Pancreas (tissue), 10 donors: ENCODE results near the gene SHC1. TPM values are rescaled to one million over a fixed set of nuclear protein-coding genes. Genes with fewer than 3 reads are reported as not detected.

ENCODE experiments used
- ATAC-seq, 4 donors: fragments of 200-7000 bp; cut with Tn5 transposase; one replicate each; pipeline versions ENCODE4 v1.8.0 to v1.9.1; 2020; ENCODE audit warnings: mild to moderate bottlenecking in 4 of 4, moderate library complexity in 4 of 4
- DNase-seq, 6 donors: peaks; one replicate each; pipeline ENCODE4 v3.0.0-alpha.2; 2020
- FAIRE-seq: peaks from 2 replicates; lab custom pipeline; 2012; peaks lifted over from hg19 to GRCh38; lab: Jason Lieb, UNC
- H3K27ac ChIP-seq, 4 donors: fragments of 200-600 bp; sonication (generic); 1 replicate in 3 of 4; 2 replicates in 1 of 4; pipeline versions ENCODE4 v1.5.0 to v1.8.0; 2020
- H3K27me3 ChIP-seq, 4 donors: fragments of 200-600 bp; one replicate each; pipeline ENCODE4 v1.8.0; 2021
- H3K36me3 ChIP-seq, 3 donors: fragments of 200-600 bp; sonication (generic) in 1 of 3; one replicate each; pipeline versions ENCODE4 v1.5.0 to v1.8.0; 2020 to 2021
- H3K4me1 ChIP-seq, 3 donors: fragments of 200-600 bp; one replicate each; pipeline ENCODE4 v1.8.0; 2021
- H3K4me3 ChIP-seq, 4 donors: fragments of 200-600 bp; sonication (generic) in 2 of 4; one replicate each; pipeline versions ENCODE4 v1.5.0 to v1.8.0; 2020 to 2021
- H3K9me3 ChIP-seq, 4 donors: fragments of 200-600 bp; one replicate each; pipeline ENCODE4 v1.8.0; 2021
- WGBS, 2 donors: extraction: QIAGEN DNeasy Blood & Tissue Kit; methylation state at CpG; one replicate each; pipeline ENCODE4 v1.1.7; 2013; 5-methylcytosine and 5-hydroxymethylcytosine counted together
- intact Hi-C, 3 donors: fragments of 100-400 bp; cut with DNase I; formaldehyde crosslinking; loops; one replicate each; pipeline versions ENCODE4 v1.11.1 to v1.14.2; 2022
- polyA plus RNA-seq, 2 donors: library from polyadenylated mRNA; stranded (reverse); fragments of 200-250 nt; gene quantifications; one replicate each; pipeline ENCODE4 v1.2.3, GENCODE V29; 2013
- total RNA-seq, 6 donors: library from RNA; stranded (reverse); fragmentation: NEBNext Ultra II Directional in 4 of 6; extraction: Animal tissue kit (Norgen Biotek cat#: 25700) in 4 of 6; gene quantifications; one replicate each; pipeline versions ENCODE4 v1.2.1 to v1.2.4, GENCODE V29; 2021 to 2023
- TF ChIP-seq, protein P1 (sequence below), 4 donors: fragments of 200-600 bp; sonication (generic) in 3 of 4; IDR thresholded peaks; one replicate each; pipeline versions ENCODE4 v1.5.0 to v1.8.0; 2021; ENCODE audit warnings: antibody characterized with exemption in 4 of 4
- donor health status: healthy with polysubstance abuse.
- donor health status: DM: no; HTN: no; CAD: no; lungs with moderate emphysema.
- donor health status: DM: no; HTN: no; CAD: no.
- donor health status: control.
- donor health status: control.
- donor health status: Bipolar disorder and iron deficiency.
- donor health status: DM: yes; HTN: yes; CAD: no.
- donor health status: DM: no; HTN: no; CAD: no.
- donor health status: DM: no; HTN: no; CAD: no.
- donor health status: DM: yes; HTN: yes; CAD: no.

SHC1 gene
- total and polyA plus RNA-seq, 8 donors = 32.3 to 53.4 (median 40.7) TPM

DNA sequence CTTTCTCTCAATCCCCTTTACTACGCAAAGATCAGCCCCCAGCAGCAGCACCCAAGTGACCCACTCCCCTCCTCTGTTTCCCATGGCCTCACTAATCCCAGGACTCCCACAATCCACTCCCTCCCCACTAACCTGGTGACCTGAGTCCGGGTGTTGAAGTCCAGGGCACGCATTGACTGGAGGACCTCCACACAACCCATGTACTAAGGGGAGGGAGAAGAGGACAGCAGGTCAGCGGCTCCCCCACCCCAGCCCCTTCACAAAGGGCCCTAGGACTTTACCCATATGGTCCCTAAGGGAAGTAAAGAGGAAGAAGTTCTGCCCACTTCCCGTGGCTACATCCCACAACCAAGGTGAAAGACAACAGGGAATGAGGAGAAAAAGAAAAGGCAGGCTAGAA, 1.3 kb downstream of the SHC1 start:
- 77 to 80% methylated on average over 5 of the region's 5 CpGs for WGBS, 2 donors
- H3K27me3 ChIP-seq = no peaks in the 10 kb centered on the region
- no peak for FAIRE-seq
- ATAC-seq = no peak
- H3K4me1 ChIP-seq = peaks cover 12 to 22% (median 20%) of the 10 kb centered on the region in 3 donors
- TF ChIP-seq, protein P1, sequence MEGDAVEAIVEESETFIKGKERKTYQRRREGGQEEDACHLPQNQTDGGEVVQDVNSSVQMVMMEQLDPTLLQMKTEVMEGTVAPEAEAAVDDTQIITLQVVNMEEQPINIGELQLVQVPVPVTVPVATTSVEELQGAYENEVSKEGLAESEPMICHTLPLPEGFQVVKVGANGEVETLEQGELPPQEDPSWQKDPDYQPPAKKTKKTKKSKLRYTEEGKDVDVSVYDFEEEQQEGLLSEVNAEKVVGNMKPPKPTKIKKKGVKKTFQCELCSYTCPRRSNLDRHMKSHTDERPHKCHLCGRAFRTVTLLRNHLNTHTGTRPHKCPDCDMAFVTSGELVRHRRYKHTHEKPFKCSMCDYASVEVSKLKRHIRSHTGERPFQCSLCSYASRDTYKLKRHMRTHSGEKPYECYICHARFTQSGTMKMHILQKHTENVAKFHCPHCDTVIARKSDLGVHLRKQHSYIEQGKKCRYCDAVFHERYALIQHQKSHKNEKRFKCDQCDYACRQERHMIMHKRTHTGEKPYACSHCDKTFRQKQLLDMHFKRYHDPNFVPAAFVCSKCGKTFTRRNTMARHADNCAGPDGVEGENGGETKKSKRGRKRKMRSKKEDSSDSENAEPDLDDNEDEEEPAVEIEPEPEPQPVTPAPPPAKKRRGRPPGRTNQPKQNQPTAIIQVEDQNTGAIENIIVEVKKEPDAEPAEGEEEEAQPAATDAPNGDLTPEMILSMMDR (IDR thresholded peaks at IDR 0.05) = no peak
- H3K27ac ChIP-seq = no peak overlapping the region
- DNase-seq = no peak
- no peaks in the 10 kb centered on the region for H3K9me3 ChIP-seq
- H3K4me3 ChIP-seq = no peak overlapping the region
- peaks cover 0 to 37% (median 21%) of the 10 kb centered on the region in 3 donors for H3K36me3 ChIP-seq
- intact Hi-C loops = loop anchor here in 2 of 3 donors (10.0 kb wide), 1 partner anchor 46 kb away; no protein-coding TSS in a partner anchor

DNA sequence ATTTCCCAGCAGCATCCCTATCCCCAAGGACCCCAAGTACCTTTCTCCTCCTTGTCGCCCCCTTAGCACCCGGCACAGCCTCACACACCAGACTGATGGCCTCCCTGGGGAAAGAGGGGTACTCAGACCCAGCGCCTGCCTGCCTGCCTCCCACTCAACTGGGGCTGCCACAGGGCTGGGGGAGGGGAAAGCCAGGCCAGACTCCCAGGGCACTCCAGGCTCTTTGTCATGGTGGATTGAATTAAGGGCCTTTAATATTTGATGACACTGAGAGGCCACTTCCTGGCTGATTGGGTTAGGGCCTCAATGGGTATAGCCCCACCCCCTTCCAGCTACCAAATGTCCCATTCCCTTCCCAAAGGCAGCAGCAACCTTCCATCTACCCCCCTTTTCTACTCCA, 1.8 kb downstream of the SHC1 start:
- ATAC-seq (no peak), DNase-seq (no peak), FAIRE-seq (no peak)
- TF ChIP-seq, protein P1 (IDR thresholded peaks at IDR 0.05) = no peak
- no peak overlapping the region for H3K4me3 ChIP-seq
- H3K27me3 ChIP-seq = no peaks in the 10 kb centered on the region
- H3K9me3 ChIP-seq = no peaks in the 10 kb centered on the region
- WGBS, 2 donors = 82 to 89% methylated on average over 3 of the region's 3 CpGs
- intact Hi-C loops = loop anchor here in 2 of 3 donors (10.0 kb wide), 1 partner anchor 46 kb away; no protein-coding TSS in a partner anchor
- H3K36me3 ChIP-seq = peaks cover 0 to 38% (median 21%) of the 10 kb centered on the region in 3 donors
- no peak overlapping the region for H3K27ac ChIP-seq
- H3K4me1 ChIP-seq = peaks cover 12 to 22% (median 20%) of the 10 kb centered on the region in 3 donors

DNA sequence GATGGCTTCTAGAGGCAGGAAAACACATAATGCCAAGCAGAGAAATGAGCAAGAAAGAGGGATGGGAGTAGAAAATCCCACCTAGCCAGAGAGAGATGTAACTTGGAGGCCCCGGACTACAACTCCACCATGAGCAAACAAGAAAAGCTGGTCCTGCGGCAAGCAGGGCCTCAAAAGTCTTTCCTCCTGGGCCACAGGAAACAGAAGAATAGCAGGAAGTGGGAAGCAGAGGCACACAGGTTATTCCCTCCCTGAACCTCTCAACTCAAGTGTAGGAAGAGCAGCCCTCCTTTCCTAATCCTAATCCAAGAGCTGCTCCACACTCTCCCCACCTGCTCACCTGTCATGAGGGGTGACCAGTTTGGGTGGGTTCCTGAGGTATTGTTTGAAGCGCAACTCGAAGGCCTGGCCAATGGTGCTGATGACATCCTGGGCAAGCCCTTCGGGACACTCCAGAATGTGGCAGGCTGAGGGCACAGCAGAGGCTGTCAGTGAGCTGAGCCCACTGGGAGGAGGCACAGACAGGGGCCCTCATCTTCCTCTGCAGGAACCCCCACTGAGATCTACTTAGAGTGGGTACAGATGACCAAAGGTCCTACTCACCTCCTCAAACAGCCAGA, 3.1 kb downstream of the SHC1 start:
- no peaks in the 10 kb centered on the region for H3K9me3 ChIP-seq
- H3K4me3 ChIP-seq = no peak overlapping the region
- H3K27me3 ChIP-seq = no peaks in the 10 kb centered on the region
- WGBS, 2 donors = 79 to 89% methylated on average over 5 of the region's 5 CpGs
- no peak for ATAC-seq
- TF ChIP-seq, protein P1 (IDR thresholded peaks at IDR 0.05) = no peak
- peaks cover 12 to 23% (median 15%) of the 10 kb centered on the region in 3 donors for H3K4me1 ChIP-seq
- no peak for DNase-seq
- peaks cover 0 to 44% (median 27%) of the 10 kb centered on the region in 3 donors for H3K36me3 ChIP-seq
- FAIRE-seq = no peak
- intact Hi-C loops = loop anchor here in 2 of 3 donors (10.0 kb wide), 1 partner anchor 47 kb away; no protein-coding TSS in a partner anchor
- H3K27ac ChIP-seq = no peak overlapping the region

DNA sequence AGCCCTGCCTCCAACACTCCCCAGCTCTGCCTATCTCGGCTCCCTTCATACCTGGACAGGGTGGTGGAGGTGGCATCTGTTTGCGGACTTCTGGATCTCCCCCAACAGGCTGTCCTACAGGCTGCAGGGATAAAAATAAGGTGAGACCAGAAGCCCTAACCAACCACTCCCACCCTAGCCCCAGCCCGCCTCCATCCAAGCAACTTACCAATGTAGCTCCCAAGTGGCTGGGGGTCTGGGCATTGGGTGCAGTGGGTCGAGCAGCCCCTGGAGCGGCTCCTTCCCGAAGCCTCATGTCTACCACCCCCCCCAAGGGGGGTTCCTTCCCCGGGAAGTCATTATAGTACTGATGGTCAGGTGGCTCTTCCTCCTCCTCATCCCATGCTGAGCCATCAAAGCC, 4.4 kb downstream of the SHC1 start:
- intact Hi-C loops = loop anchor here in 2 of 3 donors (10.0 kb wide), 1 partner anchor 49 kb away; no protein-coding TSS in a partner anchor
- no peaks in the 10 kb centered on the region for H3K9me3 ChIP-seq
- TF ChIP-seq, protein P1 (IDR thresholded peaks at IDR 0.05) = no peak
- H3K36me3 ChIP-seq = peaks cover 0 to 44% (median 27%) of the 10 kb centered on the region in 3 donors
- no peak overlapping the region for H3K4me3 ChIP-seq
- no peak for FAIRE-seq
- DNase-seq = no peak
- WGBS, 2 donors = 86 to 89% methylated on average over 7 of the region's 7 CpGs
- no peaks in the 10 kb centered on the region for H3K27me3 ChIP-seq
- peaks cover 2 to 10% (median 2%) of the 10 kb centered on the region in 3 donors for H3K4me1 ChIP-seq
- no peak overlapping the region for H3K27ac ChIP-seq
- no peak for ATAC-seq

DNA sequence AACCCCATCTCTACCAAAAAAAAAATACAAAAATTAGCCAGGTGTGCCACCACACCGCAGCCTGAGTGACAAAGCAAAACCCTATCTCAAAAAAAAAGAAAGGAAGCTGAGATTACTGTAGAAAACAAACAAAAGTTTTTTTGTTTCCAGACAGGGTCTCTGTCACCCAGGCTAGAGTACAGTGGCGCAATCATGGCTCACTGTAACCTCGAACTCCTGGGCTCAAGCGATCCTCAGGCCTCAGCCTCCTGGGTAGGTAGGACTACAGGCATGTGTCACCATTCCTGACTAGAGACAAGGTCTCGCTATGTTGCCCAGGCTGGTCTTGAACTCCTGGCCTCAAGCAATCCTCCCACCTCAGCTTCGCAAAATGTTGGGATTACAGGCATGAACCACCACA, 6.2 kb downstream of the SHC1 start:
- 71 to 76% methylated on average over 6 of the region's 6 CpGs for WGBS, 2 donors

More for the DNA sequence above, 6.2 kb downstream of the SHC1 start:
- intact Hi-C loops = loop anchor here in 2 of 3 donors (10.0 kb wide), 1 partner anchor 50 kb away; no protein-coding TSS in a partner anchor
- Histone ChIP-seq H3K36me3 (peaks cover 0 to 44% (median 27%) of the 10 kb centered on the region in 3 donors), H3K27me3 (no peaks in the 10 kb centered on the region), H3K9me3 (no peaks in the 10 kb centered on the region), H3K4me1 (peaks cover 0 to 13% (median 5%) of the 10 kb centered on the region in 3 donors), H3K4me3 (no peak overlapping the region), H3K27ac (no peak overlapping the region)
- TF ChIP-seq, protein P1 (IDR thresholded peaks at IDR 0.05) = no peak
- DNase-seq (no peak), FAIRE-seq (no peak), ATAC-seq (no peak)
